Pancreas (tissue), 10 donors: ENCODE measurements around the gene NDUFAF8. TPM values are rescaled to one million over a fixed set of nuclear protein-coding genes. Genes with fewer than 3 reads are reported as not detected.

Experiments used
- ATAC-seq, 4 donors: fragments of 200-7000 bp; cut with Tn5 transposase; one replicate each; pipeline versions ENCODE4 v1.8.0 to v1.9.1; 2020; ENCODE audit warnings: mild to moderate bottlenecking in 4 of 4, moderate library complexity in 4 of 4
- DNase-seq, 6 donors: peaks; one replicate each; pipeline ENCODE4 v3.0.0-alpha.2; 2020
- FAIRE-seq: peaks from 2 replicates; lab custom pipeline; 2012; peaks lifted over from hg19 to GRCh38; lab: Jason Lieb, UNC
- H3K27ac ChIP-seq, 4 donors: fragments of 200-600 bp; sonication (generic); 1 replicate in 3 of 4; 2 replicates in 1 of 4; pipeline versions ENCODE4 v1.5.0 to v1.8.0; 2020
- H3K27me3 ChIP-seq, 4 donors: fragments of 200-600 bp; one replicate each; pipeline ENCODE4 v1.8.0; 2021
- H3K36me3 ChIP-seq, 3 donors: fragments of 200-600 bp; sonication (generic) in 1 of 3; one replicate each; pipeline versions ENCODE4 v1.5.0 to v1.8.0; 2020 to 2021
- H3K4me1 ChIP-seq, 3 donors: fragments of 200-600 bp; one replicate each; pipeline ENCODE4 v1.8.0; 2021
- H3K4me3 ChIP-seq, 4 donors: fragments of 200-600 bp; sonication (generic) in 2 of 4; one replicate each; pipeline versions ENCODE4 v1.5.0 to v1.8.0; 2020 to 2021
- H3K9me3 ChIP-seq, 4 donors: fragments of 200-600 bp; one replicate each; pipeline ENCODE4 v1.8.0; 2021
- WGBS, 2 donors: extraction: QIAGEN DNeasy Blood & Tissue Kit; methylation state at CpG; one replicate each; pipeline ENCODE4 v1.1.7; 2013; 5-methylcytosine and 5-hydroxymethylcytosine counted together
- intact Hi-C, 3 donors: fragments of 100-400 bp; cut with DNase I; formaldehyde crosslinking; loops; one replicate each; pipeline versions ENCODE4 v1.11.1 to v1.14.2; 2022
- polyA plus RNA-seq, 2 donors: library from polyadenylated mRNA; stranded (reverse); fragments of 200-250 nt; gene quantifications; one replicate each; pipeline ENCODE4 v1.2.3, GENCODE V29; 2013
- total RNA-seq, 6 donors: library from RNA; stranded (reverse); fragmentation: NEBNext Ultra II Directional in 4 of 6; extraction: Animal tissue kit (Norgen Biotek cat#: 25700) in 4 of 6; gene quantifications; one replicate each; pipeline versions ENCODE4 v1.2.1 to v1.2.4, GENCODE V29; 2021 to 2023
- TF ChIP-seq, protein P1 (sequence below), 4 donors: fragments of 200-600 bp; sonication (generic) in 3 of 4; IDR thresholded peaks; one replicate each; pipeline versions ENCODE4 v1.5.0 to v1.8.0; 2021; ENCODE audit warnings: antibody characterized with exemption in 4 of 4
- donor health status: healthy with polysubstance abuse.
- donor health status: DM: no; HTN: no; CAD: no; lungs with moderate emphysema.
- donor health status: DM: no; HTN: no; CAD: no.
- donor health status: control.
- donor health status: control.
- donor health status: Bipolar disorder and iron deficiency.
- donor health status: DM: yes; HTN: yes; CAD: no.
- donor health status: DM: no; HTN: no; CAD: no.
- donor health status: DM: no; HTN: no; CAD: no.
- donor health status: DM: yes; HTN: yes; CAD: no.

Gene NDUFAF8
- total and polyA plus RNA-seq, 8 donors, result 17.5 to 34.1 (median 21.9) TPM

DNA sequence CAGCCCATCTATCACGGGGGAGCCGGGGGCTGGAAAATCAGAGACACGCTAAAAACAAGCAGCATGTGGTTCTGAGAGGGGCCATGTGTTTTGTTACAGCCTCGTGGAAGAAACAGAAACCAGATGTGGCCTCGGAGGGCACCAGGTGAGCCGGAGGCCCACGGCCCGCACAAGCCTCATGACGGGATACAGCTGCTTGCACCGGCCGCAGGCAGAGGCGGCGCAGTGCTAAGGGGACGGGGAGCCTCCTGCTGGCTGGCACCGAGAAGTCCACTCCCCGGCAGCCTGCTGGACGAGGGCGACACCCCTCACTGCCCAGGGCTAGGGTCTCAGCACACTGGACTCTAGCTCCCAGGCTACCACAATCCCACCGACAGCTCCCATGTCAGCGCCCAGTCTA lies 19.2 kb downstream of the NDUFAF8 start:
- H3K27me3 ChIP-seq, result no peaks in the 10 kb centered on the region
- ATAC-seq (no peak), DNase-seq (no peak), FAIRE-seq (no peak)
- H3K9me3 ChIP-seq, result no peaks in the 10 kb centered on the region
- H3K27ac ChIP-seq, result no peak overlapping the region
- H3K4me1 ChIP-seq, result no peaks in the 10 kb centered on the region
- H3K4me3 ChIP-seq, result no peak overlapping the region
- peaks cover 0 to 53% (median 33%) of the 10 kb centered on the region in 3 donors for H3K36me3 ChIP-seq
- 90 to 93% methylated on average over 17 to 20 of the region's 20 CpGs for WGBS, 2 donors
- intact Hi-C loops, result loop anchor here in 2 of 3 donors (5.0 to 10.0 kb wide), 3 partner anchors 224 to 347 kb away; no protein-coding TSS in a partner anchor
- TF ChIP-seq, protein P1, sequence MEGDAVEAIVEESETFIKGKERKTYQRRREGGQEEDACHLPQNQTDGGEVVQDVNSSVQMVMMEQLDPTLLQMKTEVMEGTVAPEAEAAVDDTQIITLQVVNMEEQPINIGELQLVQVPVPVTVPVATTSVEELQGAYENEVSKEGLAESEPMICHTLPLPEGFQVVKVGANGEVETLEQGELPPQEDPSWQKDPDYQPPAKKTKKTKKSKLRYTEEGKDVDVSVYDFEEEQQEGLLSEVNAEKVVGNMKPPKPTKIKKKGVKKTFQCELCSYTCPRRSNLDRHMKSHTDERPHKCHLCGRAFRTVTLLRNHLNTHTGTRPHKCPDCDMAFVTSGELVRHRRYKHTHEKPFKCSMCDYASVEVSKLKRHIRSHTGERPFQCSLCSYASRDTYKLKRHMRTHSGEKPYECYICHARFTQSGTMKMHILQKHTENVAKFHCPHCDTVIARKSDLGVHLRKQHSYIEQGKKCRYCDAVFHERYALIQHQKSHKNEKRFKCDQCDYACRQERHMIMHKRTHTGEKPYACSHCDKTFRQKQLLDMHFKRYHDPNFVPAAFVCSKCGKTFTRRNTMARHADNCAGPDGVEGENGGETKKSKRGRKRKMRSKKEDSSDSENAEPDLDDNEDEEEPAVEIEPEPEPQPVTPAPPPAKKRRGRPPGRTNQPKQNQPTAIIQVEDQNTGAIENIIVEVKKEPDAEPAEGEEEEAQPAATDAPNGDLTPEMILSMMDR (IDR thresholded peaks at IDR 0.05), result no peak

DNA sequence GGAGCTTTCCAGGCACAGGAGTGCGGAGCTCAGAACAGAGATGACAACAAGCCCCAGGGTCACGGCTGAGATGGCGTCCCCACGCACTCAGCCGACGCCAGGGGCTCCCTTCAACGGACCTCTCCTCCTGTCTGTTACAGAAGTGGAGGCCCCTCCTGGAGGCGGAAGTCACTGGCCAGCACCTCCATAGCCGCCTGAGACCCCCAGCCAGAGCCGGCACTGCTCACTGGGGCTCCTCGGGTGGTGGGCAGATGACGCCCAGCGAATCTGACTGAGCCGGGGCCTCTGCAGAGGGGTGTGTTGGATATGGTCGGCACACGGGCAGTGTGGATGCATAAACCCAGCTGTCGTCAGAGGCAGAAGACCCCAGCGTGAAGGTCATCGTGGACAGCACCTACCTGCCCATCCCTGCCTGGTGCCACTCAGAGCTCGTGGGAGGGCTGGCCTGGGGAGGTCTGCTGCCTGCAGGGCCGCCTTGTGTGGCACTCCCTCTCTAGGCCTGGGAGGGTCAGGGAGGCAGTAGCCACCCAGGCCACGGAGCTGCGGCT lies 20.0 kb downstream of the NDUFAF8 start:
- H3K36me3 ChIP-seq, result peaks cover 0 to 61% (median 41%) of the 10 kb centered on the region in 3 donors

DNA sequence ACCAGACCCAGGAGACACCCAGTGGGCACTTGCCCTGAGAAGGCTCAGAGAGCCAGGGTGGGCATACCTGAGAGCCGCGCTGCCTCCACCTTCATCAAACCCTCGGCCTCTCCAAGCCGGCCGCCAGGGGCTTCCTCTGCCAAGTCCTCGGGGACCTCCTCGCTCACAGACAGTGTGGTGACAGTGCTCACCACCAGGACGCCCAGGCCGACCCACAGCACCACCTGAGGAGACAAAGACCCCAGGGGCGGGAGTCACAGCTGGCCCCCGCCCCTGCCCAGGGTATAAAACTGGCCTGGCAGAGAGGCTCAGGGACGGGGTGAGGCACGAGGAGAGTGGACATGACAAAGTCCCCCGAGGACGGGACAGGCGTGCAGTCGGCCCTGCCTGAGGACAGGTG lies 21.1 kb downstream of the NDUFAF8 start:
- TF ChIP-seq, protein P1 (IDR thresholded peaks at IDR 0.05), result no peak
- DNase-seq (peak in 1 of 6 donors; percentile 71), FAIRE-seq (no peak), ATAC-seq (no peak)
- H3K27me3 ChIP-seq, result no peaks in the 10 kb centered on the region
- H3K4me3 ChIP-seq, result no peak overlapping the region
- no peaks in the 10 kb centered on the region for H3K4me1 ChIP-seq
- WGBS, 2 donors, result 92 to 93% methylated on average over 17 of the region's 17 CpGs
- no peak overlapping the region for H3K27ac ChIP-seq
- intact Hi-C loops, result no loop called here
- H3K9me3 ChIP-seq, result no peaks in the 10 kb centered on the region
- H3K36me3 ChIP-seq, result peaks cover 0 to 71% (median 47%) of the 10 kb centered on the region in 3 donors

More for the DNA sequence above, 20.0 kb downstream of the NDUFAF8 start:
- H3K4me3 ChIP-seq, result no peak overlapping the region
- H3K4me1 ChIP-seq, result no peaks in the 10 kb centered on the region
- H3K27me3 ChIP-seq, result no peaks in the 10 kb centered on the region
- H3K9me3 ChIP-seq, result no peaks in the 10 kb centered on the region
- DNase-seq (peak in 1 of 6 donors; percentile 74), FAIRE-seq (no peak), ATAC-seq (no peak)
- TF ChIP-seq, protein P1 (IDR thresholded peaks at IDR 0.05), result no peak
- intact Hi-C loops, result loop anchor here in 2 of 3 donors (5.0 to 10.0 kb wide), 3 partner anchors 223 to 346 kb away; no protein-coding TSS in a partner anchor
- no peak overlapping the region for H3K27ac ChIP-seq
- 87 to 92% methylated on average over 22 to 23 of the region's 23 CpGs for WGBS, 2 donors

DNA sequence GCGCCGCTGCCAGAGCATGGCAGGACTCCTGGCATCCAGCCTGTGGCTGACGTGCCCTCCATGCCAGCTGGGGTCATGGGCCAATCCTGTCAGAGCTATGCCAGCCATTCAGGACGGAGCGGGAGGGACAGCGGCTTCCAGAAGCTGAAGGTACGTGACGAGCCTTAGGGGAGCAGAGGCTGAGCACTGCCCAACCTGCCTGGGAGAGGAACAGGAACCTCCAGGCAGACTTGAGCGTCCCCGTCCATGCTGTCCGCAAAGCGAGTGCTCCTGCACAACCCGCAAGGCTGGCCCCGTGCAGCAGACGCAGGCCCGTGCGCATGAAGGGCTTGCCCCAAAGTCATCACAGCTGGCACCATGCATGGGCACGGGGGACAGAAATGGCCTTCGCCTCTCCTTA lies 21.5 kb downstream of the NDUFAF8 start:
- no peaks in the 10 kb centered on the region for H3K4me1 ChIP-seq
- WGBS, 2 donors, result 94 to 96% methylated on average over 16 to 19 of the region's 19 CpGs

More for the DNA sequence above, 21.5 kb downstream of the NDUFAF8 start:
- intact Hi-C loops, result no loop called here
- FAIRE-seq (no peak), ATAC-seq (peak in 1 of 4 donors; percentile 2), DNase-seq (peak in 2 of 6 donors; percentile 34 to 75)
- H3K36me3 ChIP-seq, result peaks cover 0 to 71% (median 50%) of the 10 kb centered on the region in 3 donors
- H3K27ac ChIP-seq, result no peak overlapping the region
- TF ChIP-seq, protein P1 (IDR thresholded peaks at IDR 0.05), result no peak
- no peaks in the 10 kb centered on the region for H3K9me3 ChIP-seq
- no peak overlapping the region for H3K4me3 ChIP-seq
- no peaks in the 10 kb centered on the region for H3K27me3 ChIP-seq
